Measurements from ENCODE around the gene PABPC1L2B.
"Not testable (repeated sequence)": the region's sequence is repeated elsewhere in the genome, so short reads cannot be mapped to it uniquely, and the experiment has no call there.

PABPC1L2B gene

GRCh38 chrX:73002733-73003132, at the start of gene PABPC1L2B:
PABPC1L2B (plus strand) TSS chrX:73002939; CDS start chrX:73003643, 704 bp downstream.
- not testable (repeated sequence) for H3K4me3 ChIP-seq (ENCODE audit: low read length); DNase-seq (ENCODE audit: low read depth)

GRCh38 chrX:72959971-72960370, 42.8 kb upstream of the PABPC1L2B start:
- H3K4me3 ChIP-seq (ENCODE audit: low read length); DNase-seq (ENCODE audit: low read depth): not testable (repeated sequence)

- DNase-seq (ENCODE audit: low read depth); H3K4me3 ChIP-seq (ENCODE audit: low read length): not testable (repeated sequence)
Observed at GRCh38 chrX:72971859-72972258, 30.9 kb upstream of the PABPC1L2B start.

- DNase-seq (ENCODE audit: low read depth); H3K4me3 ChIP-seq (ENCODE audit: low read length): not testable (repeated sequence)
Observed at GRCh38 chrX:72974885-72975284, 27.9 kb upstream of the PABPC1L2B start.

- not testable (repeated sequence) for DNase-seq (ENCODE audit: low read depth); H3K4me3 ChIP-seq (ENCODE audit: low read length)
Observed at GRCh38 chrX:72980894-72981469, 21.8 kb upstream of the PABPC1L2B start.

GRCh38 chrX:73004032-73004431, 1.3 kb downstream of the PABPC1L2B start:
- not testable (repeated sequence) for DNase-seq (ENCODE audit: low read depth); H3K4me3 ChIP-seq (ENCODE audit: low read length)

- no peak for DNase-seq (ENCODE audit: low read depth)
- no peak overlapping the region for H3K4me3 ChIP-seq (ENCODE audit: low read length)
- TF ChIP-seq CTCF (conservative IDR thresholded peaks at IDR 0.05; ENCODE audit: low read depth, low read length) = no peak
Observed at GRCh38 chrX:73021361-73022092, 18.8 kb downstream of the PABPC1L2B start.

GRCh38 chrX:73022093-73022445, 19.3 kb downstream of the PABPC1L2B start:
- not testable (repeated sequence) for DNase-seq (ENCODE audit: low read depth); H3K4me3 ChIP-seq (ENCODE audit: low read length)

GRCh38 chrX:73028876-73029275, 26.1 kb downstream of the PABPC1L2B start:
- no peak overlapping the region for H3K4me3 ChIP-seq (ENCODE audit: low read length)
- no peak for DNase-seq (ENCODE audit: low read depth)
- TF ChIP-seq CTCF (conservative IDR thresholded peaks at IDR 0.05; ENCODE audit: low read depth, low read length) = no peak

Measured in retinal pigment epithelial cell (primary cell).